ENCODE measurements around the gene BCAR1.

The BCAR1 gene

GRCh38 chr16:75263291-75263962 is 12.0 kb upstream of the BCAR1 start:
- peak overlapping the region; percentile 91 for H3K4me3 ChIP-seq (ENCODE audit: low read length)
- TF ChIP-seq CTCF (conservative IDR thresholded peaks at IDR 0.05; ENCODE audit: low read length), result no peak
- no peak for DNase-seq (ENCODE audit: low read depth)

GRCh38 chr16:75262800-75263127 is 11.3 kb upstream of the BCAR1 start:
- TF ChIP-seq CTCF (conservative IDR thresholded peaks at IDR 0.05; ENCODE audit: low read length), result no peak
- H3K4me3 ChIP-seq (ENCODE audit: low read length), result peak overlapping the region; percentile 91
- DNase-seq (ENCODE audit: low read depth), result no peak

- DNase-seq (ENCODE audit: low read depth), result no peak
- H3K4me3 ChIP-seq (ENCODE audit: low read length), result peak overlapping the region; percentile 91; the same call in 1 of the 2 replicates
Measured at GRCh38 chr16:75262104-75262799, 10.8 kb upstream of the BCAR1 start.

GRCh38 chr16:75261590-75262078 is 10.2 kb upstream of the BCAR1 start:
- no peak overlapping the region for H3K4me3 ChIP-seq (ENCODE audit: low read length)
- DNase-seq (ENCODE audit: low read depth), result no peak
- no peak for TF ChIP-seq CTCF (conservative IDR thresholded peaks at IDR 0.05; ENCODE audit: low read length)

More at GRCh38 chr16:75262104-75262799, 10.8 kb upstream of the BCAR1 start:
- no peak for TF ChIP-seq CTCF (conservative IDR thresholded peaks at IDR 0.05; ENCODE audit: low read length)

- no peak for DNase-seq (ENCODE audit: low read depth)
- TF ChIP-seq CTCF (conservative IDR thresholded peaks at IDR 0.05; ENCODE audit: low read length), result no peak
- no peak overlapping the region for H3K4me3 ChIP-seq (ENCODE audit: low read length)
Measured at GRCh38 chr16:75260851-75261589, 9.6 kb upstream of the BCAR1 start.

GRCh38 chr16:75258807-75259141 is 7.3 kb upstream of the BCAR1 start:
- no peak for TF ChIP-seq CTCF (conservative IDR thresholded peaks at IDR 0.05; ENCODE audit: low read length)
- no peak for DNase-seq (ENCODE audit: low read depth)

More at GRCh38 chr16:75258807-75259141, 7.3 kb upstream of the BCAR1 start:
- no peak overlapping the region for H3K4me3 ChIP-seq (ENCODE audit: low read length)
